WERI-Rb-1 (cell line): Measurements from ENCODE around the gene GBP7.
A peak's percentile ranks its signal among the peaks of the same experiment; 100 is the strongest.

Experiments used
- DNase-seq: peaks from one replicate; pipeline ENCODE4 v3.0.0-alpha.2; 2020
- H3K27ac ChIP-seq: fragments of 250-450 bp; sonication (Bioruptor Pico); 2 replicates; pipeline ENCODE4 v1.5.1; 2020; ENCODE audit warnings: mild to moderate bottlenecking, moderate library complexity
- H3K27me3 ChIP-seq: fragments of 250-450 bp; sonication (Bioruptor Pico); 2 replicates; pipeline ENCODE4 v1.5.1; 2021; ENCODE audit warnings: mild to moderate bottlenecking, low read depth, moderate library complexity; ENCODE audit not compliant: insufficient read depth, severe bottlenecking
- H3K36me3 ChIP-seq: fragments of 250-450 bp; sonication (Bioruptor Pico); 2 replicates; pipeline ENCODE4 v1.5.1; 2020; ENCODE audit warnings: mild to moderate bottlenecking, moderate library complexity
- H3K4me3 ChIP-seq: 2 replicates; pipeline ENCODE4 v1.5.1; 2011; ENCODE audit warnings: low read depth, mild to moderate bottlenecking, control low read depth, low read length
- H3K9me3 ChIP-seq: fragments of 250-450 bp; sonication (Bioruptor Pico); 2 replicates; pipeline ENCODE4 v1.5.1; 2021; ENCODE audit warnings: mild to moderate bottlenecking, moderate library complexity; ENCODE audit not compliant: severe bottlenecking
- CTCF ChIP-seq: IDR thresholded peaks from 2 replicates; pipeline ENCODE4 v1.5.1; 2011; ENCODE audit warnings: low read depth, mild to moderate bottlenecking, control low read depth, inconsistent platforms, low read length

GBP7 gene

GRCh38 chr1:89195476-89195875 lies 19.7 kb upstream of the GBP7 start:
- no peak for DNase-seq
- TF ChIP-seq CTCF: no peak
- Histone ChIP-seq H3K27ac (no peak overlapping the region), H3K4me3 (no peak overlapping the region), H3K36me3 (no peaks in the 10 kb centered on the region), H3K9me3 (no peaks in the 10 kb centered on the region), H3K27me3 (peaks cover 5% of the 10 kb centered on the region)

GRCh38 chr1:89191314-89191713 lies 15.5 kb upstream of the GBP7 start:
- Histone ChIP-seq H3K36me3 (no peaks in the 10 kb centered on the region), H3K27me3 (peaks cover 10% of the 10 kb centered on the region), H3K4me3 (no peak overlapping the region), H3K27ac (no peak overlapping the region), H3K9me3 (no peaks in the 10 kb centered on the region)
- no peak for TF ChIP-seq CTCF
- no peak for DNase-seq

- TF ChIP-seq CTCF: 0 out of 2 replicates have a peak, but pooled peaks have one; percentile 4
- Histone ChIP-seq H3K4me3 (no peak overlapping the region), H3K27ac (no peak overlapping the region), H3K27me3 (peaks cover 13% of the 10 kb centered on the region), H3K36me3 (no peaks in the 10 kb centered on the region), H3K9me3 (no peaks in the 10 kb centered on the region)
- no peak for DNase-seq
Observed at GRCh38 chr1:89190017-89190416, 14.2 kb upstream of the GBP7 start.

- Histone ChIP-seq H3K4me3 (no peak overlapping the region), H3K36me3 (no peaks in the 10 kb centered on the region), H3K9me3 (no peaks in the 10 kb centered on the region), H3K27ac (no peak overlapping the region), H3K27me3 (peaks cover 11% of the 10 kb centered on the region)
- no peak for DNase-seq
- no peak for TF ChIP-seq CTCF
Observed at GRCh38 chr1:89179343-89179742, 3.5 kb upstream of the GBP7 start.

GRCh38 chr1:89176971-89177370 lies 1.2 kb upstream of the GBP7 start:
- Histone ChIP-seq H3K27me3 (peaks cover 11% of the 10 kb centered on the region), H3K27ac (no peak overlapping the region), H3K36me3 (no peaks in the 10 kb centered on the region), H3K9me3 (no peaks in the 10 kb centered on the region), H3K4me3 (no peak overlapping the region)
- DNase-seq: no peak
- TF ChIP-seq CTCF: no peak

GRCh38 chr1:89174491-89174890 lies 1.3 kb downstream of the GBP7 start:
- no peak for TF ChIP-seq CTCF
- DNase-seq: no peak
- no peaks in the 10 kb centered on the region for H3K36me3 ChIP-seq

More at GRCh38 chr1:89174491-89174890, 1.3 kb downstream of the GBP7 start:
- H3K27me3 ChIP-seq: peaks cover 11% of the 10 kb centered on the region
- H3K9me3 ChIP-seq: no peaks in the 10 kb centered on the region
- no peak overlapping the region for H3K27ac ChIP-seq
- H3K4me3 ChIP-seq: no peak overlapping the region
